Memory B cell (primary cell): ENCODE data around the gene ENHO.
A peak's percentile ranks its signal among the peaks of the same experiment; 100 is the strongest.

Experiments used
- ATAC-seq: fragments of 150-1000 bp; cut with Tn5 transposase; 2 replicates; pipeline ENCODE4 v1.10.0; 2021; ENCODE audit warnings: low read depth, mild to moderate bottlenecking, moderate library complexity
- DNase-seq, 2 donors: peaks; one replicate each; pipeline ENCODE4 v3.0.0; 2022; ENCODE audit warnings: low spot score in 2 of 2
- H3K27ac Mint-ChIP-seq: one replicate; pipeline ENCODE4 v1.8.0; 2022; ENCODE audit warnings: mild to moderate bottlenecking, moderate library complexity, mixed read lengths
- H3K27me3 Mint-ChIP-seq: one replicate; pipeline ENCODE4 v1.8.0; 2022; ENCODE audit warnings: mixed read lengths
- H3K36me3 Mint-ChIP-seq: one replicate; pipeline ENCODE4 v1.8.0; 2022; ENCODE audit warnings: mild to moderate bottlenecking, mixed read lengths
- H3K4me1 Mint-ChIP-seq: one replicate; pipeline ENCODE4 v1.8.0; 2022; ENCODE audit warnings: mixed read lengths
- H3K4me3 Mint-ChIP-seq: one replicate; pipeline ENCODE4 v1.8.0; 2022; ENCODE audit warnings: mild to moderate bottlenecking, moderate library complexity, mixed read lengths
- H3K9me3 Mint-ChIP-seq: one replicate; pipeline ENCODE4 v1.8.0; 2022; ENCODE audit warnings: mixed read lengths

Gene ENHO

DNA sequence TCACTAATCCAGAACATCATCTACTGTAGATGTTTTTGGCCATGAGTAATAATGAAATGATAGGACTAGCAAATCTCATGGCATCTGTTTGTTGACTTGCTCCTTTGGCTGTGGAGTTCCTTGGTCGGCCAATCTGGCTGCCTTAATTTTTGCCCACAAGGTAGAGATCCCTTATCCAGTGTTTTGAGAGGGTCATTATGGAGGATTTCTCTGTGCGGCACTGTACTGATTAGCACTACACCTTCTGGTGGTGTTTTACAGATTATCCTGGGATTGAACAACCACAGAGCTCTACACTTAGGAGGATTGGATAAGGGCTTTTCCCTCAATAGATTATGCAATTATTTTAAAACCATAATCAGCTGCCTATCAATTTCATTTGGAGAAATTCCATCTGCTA lies 3.2 kb upstream of the ENHO start:
- Mint-ChIP-seq H3K36me3 (no peaks in the 10 kb centered on the region), H3K4me1 (peaks cover 4% of the 10 kb centered on the region), H3K27ac (no peak overlapping the region), H3K27me3 (peaks cover 14% of the 10 kb centered on the region), H3K9me3 (no peaks in the 10 kb centered on the region), H3K4me3 (no peak overlapping the region)
- DNase-seq (no peak), ATAC-seq (no peak)

- Mint-ChIP-seq H3K36me3 (no peaks in the 10 kb centered on the region), H3K27me3 (peaks cover 11% of the 10 kb centered on the region)
- ATAC-seq: no peak
Observed at GRCh38 chr9:34524349-34524748, 1.6 kb upstream of the ENHO start.

GRCh38 chr9:34522091-34522887 lies 501 bp downstream of the ENHO start:
- H3K4me3 Mint-ChIP-seq: peak overlapping the region; percentile 61
- no peaks in the 10 kb centered on the region for H3K36me3 Mint-ChIP-seq
- peaks cover 4% of the 10 kb centered on the region for H3K4me1 Mint-ChIP-seq
- no peak overlapping the region for H3K27ac Mint-ChIP-seq
- DNase-seq (peak in 1 of 2 donors; percentile 34), ATAC-seq (no peak)
- H3K27me3 Mint-ChIP-seq: peaks cover 11% of the 10 kb centered on the region
- H3K9me3 Mint-ChIP-seq: no peaks in the 10 kb centered on the region

More at GRCh38 chr9:34524349-34524748, 1.6 kb upstream of the ENHO start:
- H3K9me3 Mint-ChIP-seq: no peaks in the 10 kb centered on the region
- H3K4me1 Mint-ChIP-seq: peaks cover 4% of the 10 kb centered on the region
- no peak overlapping the region for H3K27ac Mint-ChIP-seq
- no peak overlapping the region for H3K4me3 Mint-ChIP-seq
- no peak for DNase-seq

GRCh38 chr9:34521406-34522045 lies 1.3 kb downstream of the ENHO start:
- no peak overlapping the region for H3K27ac Mint-ChIP-seq
- ATAC-seq (no peak), DNase-seq (no peak)
- H3K4me3 Mint-ChIP-seq: no peak overlapping the region
- H3K27me3 Mint-ChIP-seq: peaks cover 11% of the 10 kb centered on the region
- peaks cover 4% of the 10 kb centered on the region for H3K4me1 Mint-ChIP-seq
- H3K9me3 Mint-ChIP-seq: no peaks in the 10 kb centered on the region
- H3K36me3 Mint-ChIP-seq: no peaks in the 10 kb centered on the region

DNA sequence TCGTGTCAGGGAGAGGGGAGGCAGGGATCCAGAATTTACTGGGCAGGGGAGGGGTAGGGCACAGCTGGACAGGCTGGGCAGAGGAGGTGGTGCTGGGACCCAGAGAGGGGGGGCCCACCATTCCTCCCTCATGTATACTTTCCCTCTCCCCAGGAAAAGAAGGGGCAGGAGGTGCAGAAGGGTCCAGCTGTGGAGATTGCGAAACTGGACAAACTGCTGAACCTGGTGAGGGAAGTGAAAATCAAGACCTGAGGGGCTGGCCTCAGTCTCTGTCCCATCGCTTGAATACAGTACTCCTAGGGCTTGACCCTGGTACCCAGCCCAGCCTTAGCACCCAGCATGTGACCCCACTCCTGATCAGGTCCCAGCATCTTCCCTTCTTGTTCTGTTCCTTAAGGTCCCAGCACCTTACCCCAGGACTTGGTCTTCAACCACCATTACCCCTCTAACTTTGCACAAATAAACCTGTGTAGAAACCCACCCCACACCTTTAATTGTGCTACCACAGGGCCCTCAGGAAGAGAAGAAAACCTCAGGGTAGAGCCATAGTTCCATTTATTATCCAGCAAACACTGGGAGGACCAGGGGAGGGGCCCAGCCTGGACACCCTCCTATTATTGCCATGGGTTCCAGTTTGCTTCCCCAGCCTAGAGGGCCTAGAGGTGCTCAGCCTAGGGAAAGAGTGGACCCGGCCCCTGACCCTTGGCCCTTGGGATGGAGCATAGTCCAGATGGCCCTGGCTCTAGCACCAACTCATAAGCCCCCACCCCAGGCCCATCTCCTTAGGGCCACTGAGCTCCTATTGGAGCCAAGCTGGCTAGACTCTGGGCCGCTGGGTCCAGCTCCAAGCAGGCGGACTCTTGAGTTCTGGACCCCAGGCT lies 2.0 kb downstream of the ENHO start:
- no peaks in the 10 kb centered on the region for H3K9me3 Mint-ChIP-seq
- no peak overlapping the region for H3K4me3 Mint-ChIP-seq
- peaks cover 4% of the 10 kb centered on the region for H3K4me1 Mint-ChIP-seq
- H3K36me3 Mint-ChIP-seq: no peaks in the 10 kb centered on the region
- H3K27ac Mint-ChIP-seq: no peak overlapping the region
- ATAC-seq (no peak), DNase-seq (no peak)
- H3K27me3 Mint-ChIP-seq: peaks cover 8% of the 10 kb centered on the region

DNA sequence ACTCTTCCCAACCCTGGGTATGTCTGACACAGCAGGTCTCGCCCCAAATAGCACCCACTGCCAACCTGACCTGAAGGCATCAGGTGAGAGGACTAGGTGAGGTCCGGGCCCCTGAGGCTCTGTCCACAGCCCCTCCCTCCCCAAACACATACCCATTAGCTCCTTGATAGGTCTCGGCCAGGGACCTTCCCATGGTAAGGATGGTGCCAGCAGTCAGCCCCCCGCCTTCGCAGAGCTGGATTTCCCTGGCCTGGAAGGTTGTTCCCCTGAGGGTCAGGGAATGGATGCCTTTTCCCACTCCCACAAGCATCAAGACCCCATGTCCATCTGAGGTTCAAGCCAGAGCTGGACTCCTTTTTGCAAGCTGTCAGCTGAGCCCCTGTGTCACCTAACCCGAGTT lies 2.7 kb downstream of the ENHO start:
- H3K27me3 Mint-ChIP-seq: peaks cover 5% of the 10 kb centered on the region
- H3K9me3 Mint-ChIP-seq: no peaks in the 10 kb centered on the region
- no peak overlapping the region for H3K4me3 Mint-ChIP-seq
- DNase-seq (no peak), ATAC-seq (no peak)
- H3K36me3 Mint-ChIP-seq: no peaks in the 10 kb centered on the region
- H3K4me1 Mint-ChIP-seq: peaks cover 4% of the 10 kb centered on the region
- H3K27ac Mint-ChIP-seq: no peak overlapping the region

GRCh38 chr9:34519321-34520020 lies 3.3 kb downstream of the ENHO start:
- no peak for DNase-seq
- Mint-ChIP-seq H3K9me3 (no peaks in the 10 kb centered on the region), H3K36me3 (no peaks in the 10 kb centered on the region), H3K27ac (no peak overlapping the region), H3K4me3 (no peak overlapping the region), H3K4me1 (peaks cover 4% of the 10 kb centered on the region), H3K27me3 (peaks cover 9% of the 10 kb centered on the region)
- ATAC-seq: no peak

- Mint-ChIP-seq H3K36me3 (no peaks in the 10 kb centered on the region), H3K9me3 (no peaks in the 10 kb centered on the region), H3K4me1 (peaks cover 4% of the 10 kb centered on the region), H3K27ac (no peak overlapping the region), H3K27me3 (peaks cover 9% of the 10 kb centered on the region), H3K4me3 (no peak overlapping the region)
- no peak for DNase-seq
- ATAC-seq: no peak
Observed at GRCh38 chr9:34518896-34519295, 3.9 kb downstream of the ENHO start.

- H3K4me1 Mint-ChIP-seq: peaks cover 4% of the 10 kb centered on the region
- no peak overlapping the region for H3K27ac Mint-ChIP-seq
- H3K9me3 Mint-ChIP-seq: no peaks in the 10 kb centered on the region
- ATAC-seq (no peak), DNase-seq (no peak)
- H3K27me3 Mint-ChIP-seq: peaks cover 9% of the 10 kb centered on the region
- no peak overlapping the region for H3K4me3 Mint-ChIP-seq
- H3K36me3 Mint-ChIP-seq: no peaks in the 10 kb centered on the region
Observed at GRCh38 chr9:34518110-34518616, 4.6 kb downstream of the ENHO start.

DNA sequence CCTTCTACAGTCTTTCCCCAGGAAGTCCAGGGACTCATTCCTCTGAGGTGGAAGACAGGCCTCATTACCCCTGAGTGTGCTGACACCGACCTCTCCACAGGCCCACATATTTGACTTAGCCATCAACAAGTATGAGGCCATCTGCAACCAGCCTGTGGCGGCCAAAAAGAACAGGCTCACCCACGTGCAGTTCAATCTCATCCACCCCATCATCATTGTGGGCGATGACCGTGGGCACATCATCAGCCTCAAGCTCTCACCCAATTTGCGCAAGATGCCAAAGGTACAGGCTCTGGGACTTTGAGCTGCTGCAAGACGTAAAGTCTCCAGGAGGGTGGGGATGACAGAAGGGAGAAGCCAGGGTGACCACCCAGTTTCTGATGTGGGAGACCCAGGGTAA lies 5.6 kb downstream of the ENHO start:
- Mint-ChIP-seq H3K36me3 (no peaks in the 10 kb centered on the region), H3K9me3 (no peaks in the 10 kb centered on the region), H3K27ac (no peak overlapping the region), H3K4me3 (no peak overlapping the region), H3K4me1 (no peaks in the 10 kb centered on the region), H3K27me3 (peaks cover 6% of the 10 kb centered on the region)
- ATAC-seq: no peak
- no peak for DNase-seq

- Mint-ChIP-seq H3K4me3 (no peak overlapping the region), H3K27ac (no peak overlapping the region)
- DNase-seq: no peak
Observed at GRCh38 chr9:34515959-34516358, 6.8 kb downstream of the ENHO start.

GRCh38 chr9:34514816-34515215 lies 8.0 kb downstream of the ENHO start:
- Mint-ChIP-seq H3K36me3 (no peaks in the 10 kb centered on the region), H3K4me1 (no peaks in the 10 kb centered on the region), H3K27ac (no peak overlapping the region), H3K27me3 (peaks cover 6% of the 10 kb centered on the region), H3K9me3 (no peaks in the 10 kb centered on the region), H3K4me3 (no peak overlapping the region)
- ATAC-seq: no peak
- DNase-seq: no peak

More at GRCh38 chr9:34515959-34516358, 6.8 kb downstream of the ENHO start:
- Mint-ChIP-seq H3K9me3 (no peaks in the 10 kb centered on the region), H3K27me3 (peaks cover 7% of the 10 kb centered on the region), H3K4me1 (no peaks in the 10 kb centered on the region), H3K36me3 (no peaks in the 10 kb centered on the region)
- ATAC-seq: no peak

DNA sequence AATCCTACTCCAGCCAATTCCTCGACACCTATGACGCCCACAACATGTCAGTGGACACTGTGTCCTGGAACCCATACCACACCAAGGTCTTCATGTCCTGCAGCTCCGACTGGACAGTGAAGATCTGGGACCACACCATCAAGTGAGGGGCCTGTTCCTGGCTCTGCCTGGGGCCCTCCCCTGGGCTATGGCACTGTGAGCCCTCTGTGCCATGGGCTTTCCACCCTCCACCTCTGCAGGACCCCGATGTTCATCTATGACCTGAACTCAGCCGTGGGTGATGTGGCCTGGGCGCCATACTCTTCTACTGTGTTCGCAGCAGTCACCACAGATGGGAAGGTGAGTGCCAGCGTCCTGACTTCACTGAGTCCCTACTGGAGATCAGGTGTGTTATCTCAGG lies 8.4 kb downstream of the ENHO start:
- no peak overlapping the region for H3K4me3 Mint-ChIP-seq
- DNase-seq: no peak
- H3K9me3 Mint-ChIP-seq: no peaks in the 10 kb centered on the region
- no peaks in the 10 kb centered on the region for H3K4me1 Mint-ChIP-seq
- no peaks in the 10 kb centered on the region for H3K36me3 Mint-ChIP-seq
- no peak overlapping the region for H3K27ac Mint-ChIP-seq
- no peak for ATAC-seq
- peaks cover 6% of the 10 kb centered on the region for H3K27me3 Mint-ChIP-seq
